Kidney epithelial cell (primary cell): Measurements from ENCODE around the gene RASD1. TPM values are rescaled to one million over a fixed set of nuclear protein-coding genes. Genes with fewer than 3 reads are reported as not detected.

Experiments used
- DNase-seq: peaks from one replicate; pipeline ENCODE4 v3.0.0-alpha.2; 2010; ENCODE audit warnings: low read depth
- H3K27me3 ChIP-seq: 2 replicates; pipeline ENCODE4 v1.6.0; 2011; ENCODE audit warnings: low read length; ENCODE audit not compliant: control insufficient read depth, insufficient read depth
- H3K36me3 ChIP-seq: 2 replicates; pipeline ENCODE4 v1.5.1; 2011; ENCODE audit warnings: low read length; ENCODE audit not compliant: control insufficient read depth, insufficient read depth
- H3K4me3 ChIP-seq: 2 replicates; pipeline ENCODE4 v1.5.1; 2011; ENCODE audit warnings: low read depth, mild to moderate bottlenecking, control low read depth, low read length
- CTCF ChIP-seq: IDR thresholded peaks from 2 replicates; pipeline ENCODE4 v1.5.1; 2011; ENCODE audit warnings: mild to moderate bottlenecking, moderate library complexity, low read length, control low read depth, inconsistent platforms; ENCODE audit not compliant: insufficient read depth, poor library complexity, severe bottlenecking
- total RNA-seq: library from RNA; depleted of rRNA; stranded (reverse); fragments of >200 nt; gene quantifications from 2 replicates; pipeline ENCODE4 v1.2.3, GENCODE V29; 2015

RASD1 gene
- total RNA-seq, 1 donor from 2014 or later = 0.17 TPM

GRCh38 chr17:17540935-17541639 lies 44.9 kb upstream of the RASD1 start:
- Histone ChIP-seq H3K36me3 (no peaks in the 10 kb centered on the region), H3K4me3 (no peak overlapping the region), H3K27me3 (no peaks in the 10 kb centered on the region)
- DNase-seq = no peak
- no peak for TF ChIP-seq CTCF

GRCh38 chr17:17540278-17540906 lies 44.2 kb upstream of the RASD1 start:
- H3K4me3 ChIP-seq = no peak overlapping the region
- no peak for TF ChIP-seq CTCF
- DNase-seq = no peak
- no peaks in the 10 kb centered on the region for H3K27me3 ChIP-seq
- no peaks in the 10 kb centered on the region for H3K36me3 ChIP-seq

GRCh38 chr17:17539591-17539990 lies 43.4 kb upstream of the RASD1 start:
- DNase-seq = no peak
- H3K27me3 ChIP-seq = no peaks in the 10 kb centered on the region
- no peak for TF ChIP-seq CTCF

GRCh38 chr17:17538417-17539391 lies 42.5 kb upstream of the RASD1 start:
- no peak for DNase-seq
- no peaks in the 10 kb centered on the region for H3K27me3 ChIP-seq
- TF ChIP-seq CTCF = no peak
- H3K4me3 ChIP-seq = no peak overlapping the region
- H3K36me3 ChIP-seq = no peaks in the 10 kb centered on the region

More at GRCh38 chr17:17539591-17539990, 43.4 kb upstream of the RASD1 start:
- Histone ChIP-seq H3K36me3 (no peaks in the 10 kb centered on the region), H3K4me3 (no peak overlapping the region)

GRCh38 chr17:17537311-17538099 lies 41.3 kb upstream of the RASD1 start:
- no peak for TF ChIP-seq CTCF
- DNase-seq = no peak
- H3K4me3 ChIP-seq = no peak overlapping the region
- no peaks in the 10 kb centered on the region for H3K36me3 ChIP-seq
- H3K27me3 ChIP-seq = no peaks in the 10 kb centered on the region
